H54 (cell line): Measurements from ENCODE around the gene PARD3.
"Not testable (repeated sequence)": the region's sequence is repeated elsewhere in the genome, so short reads cannot be mapped to it uniquely, and the experiment has no call there.

Source experiments
- DNase-seq: peaks from one replicate; pipeline ENCODE4 v3.0.0; 2011; ENCODE audit warnings: low spot score, mixed read lengths; ENCODE audit not compliant: insufficient read length
- FAIRE-seq: peaks from 3 replicates; lab custom pipeline; 2011; peaks lifted over from hg19 to GRCh38; lab: Jason Lieb, UNC
- POLR2A ChIP-seq: IDR thresholded peaks from 2 replicates; pipeline ENCODE4 v1.6.1; 2011; ENCODE audit warnings: low read depth, mild to moderate bottlenecking, low read length

PARD3 gene

GRCh38 chr10:34798654-34799053 is 16.4 kb downstream of the PARD3 start:
- TF ChIP-seq POLR2A, result no peak
- no peak for DNase-seq
- FAIRE-seq, result no peak

GRCh38 chr10:34797155-34797554 is 17.9 kb downstream of the PARD3 start:
- TF ChIP-seq POLR2A, result no peak
- DNase-seq (no peak), FAIRE-seq (no peak)

- FAIRE-seq (no peak), DNase-seq (no peak)
- TF ChIP-seq POLR2A, result no peak
These were observed 19.0 kb downstream of the PARD3 start for GRCh38 chr10:34796133-34796532.

GRCh38 chr10:34795334-34795733 is 19.8 kb downstream of the PARD3 start:
- FAIRE-seq (no peak), DNase-seq (no peak)
- no peak for TF ChIP-seq POLR2A

- no peak for TF ChIP-seq POLR2A
- FAIRE-seq, result no peak
- no peak for DNase-seq
These were observed 20.3 kb downstream of the PARD3 start for GRCh38 chr10:34794835-34795234.

GRCh38 chr10:34793581-34793980 is 21.5 kb downstream of the PARD3 start:
- not testable (repeated sequence) for FAIRE-seq, DNase-seq

GRCh38 chr10:34792881-34793280 is 22.2 kb downstream of the PARD3 start:
- TF ChIP-seq POLR2A, result no peak
- FAIRE-seq, result no peak

GRCh38 chr10:34791947-34792346 is 23.1 kb downstream of the PARD3 start:
- FAIRE-seq (no peak), DNase-seq (no peak)
- TF ChIP-seq POLR2A, result no peak

More at GRCh38 chr10:34792881-34793280, 22.2 kb downstream of the PARD3 start:
- no peak for DNase-seq

GRCh38 chr10:34791228-34791627 is 23.9 kb downstream of the PARD3 start:
- DNase-seq, result no peak
- no peak for TF ChIP-seq POLR2A
- no peak for FAIRE-seq

GRCh38 chr10:34789966-34790506 is 25.1 kb downstream of the PARD3 start:
- FAIRE-seq (no peak), DNase-seq (no peak)
- no peak for TF ChIP-seq POLR2A

GRCh38 chr10:34786464-34786863 is 28.6 kb downstream of the PARD3 start:
- DNase-seq, result no peak
- FAIRE-seq, result no peak
- no peak for TF ChIP-seq POLR2A

- no peak for TF ChIP-seq POLR2A
- FAIRE-seq (no peak), DNase-seq (no peak)
These were observed 33.4 kb downstream of the PARD3 start for GRCh38 chr10:34781711-34782110.

GRCh38 chr10:34780818-34781380 is 34.2 kb downstream of the PARD3 start:
- DNase-seq (no peak), FAIRE-seq (no peak)
- TF ChIP-seq POLR2A, result no peak

- no peak for TF ChIP-seq POLR2A
- FAIRE-seq (no peak), DNase-seq (no peak)
These were observed 36.9 kb downstream of the PARD3 start for GRCh38 chr10:34778237-34778636.

- FAIRE-seq, result no peak
- no peak for TF ChIP-seq POLR2A
These were observed 38.9 kb downstream of the PARD3 start for GRCh38 chr10:34776090-34776690.

More at GRCh38 chr10:34776090-34776690, 38.9 kb downstream of the PARD3 start:
- DNase-seq, result no peak
